Measurements from ENCODE around the gene BCL2L11.

- TF ChIP-seq CTCF (IDR thresholded peaks at IDR 0.05; ENCODE audit: insufficient read depth, low read length) (no peak), POLR2AphosphoS5 (IDR thresholded peaks at IDR 0.05; ENCODE audit: low read depth) (peak; percentile 19; the same call in 1 of the 2 replicates), SPI1 (IDR thresholded peaks at IDR 0.05; ENCODE audit: borderline replicate concordance, low read depth) (no peak)
- TF ChIP-seq, protein P1, sequence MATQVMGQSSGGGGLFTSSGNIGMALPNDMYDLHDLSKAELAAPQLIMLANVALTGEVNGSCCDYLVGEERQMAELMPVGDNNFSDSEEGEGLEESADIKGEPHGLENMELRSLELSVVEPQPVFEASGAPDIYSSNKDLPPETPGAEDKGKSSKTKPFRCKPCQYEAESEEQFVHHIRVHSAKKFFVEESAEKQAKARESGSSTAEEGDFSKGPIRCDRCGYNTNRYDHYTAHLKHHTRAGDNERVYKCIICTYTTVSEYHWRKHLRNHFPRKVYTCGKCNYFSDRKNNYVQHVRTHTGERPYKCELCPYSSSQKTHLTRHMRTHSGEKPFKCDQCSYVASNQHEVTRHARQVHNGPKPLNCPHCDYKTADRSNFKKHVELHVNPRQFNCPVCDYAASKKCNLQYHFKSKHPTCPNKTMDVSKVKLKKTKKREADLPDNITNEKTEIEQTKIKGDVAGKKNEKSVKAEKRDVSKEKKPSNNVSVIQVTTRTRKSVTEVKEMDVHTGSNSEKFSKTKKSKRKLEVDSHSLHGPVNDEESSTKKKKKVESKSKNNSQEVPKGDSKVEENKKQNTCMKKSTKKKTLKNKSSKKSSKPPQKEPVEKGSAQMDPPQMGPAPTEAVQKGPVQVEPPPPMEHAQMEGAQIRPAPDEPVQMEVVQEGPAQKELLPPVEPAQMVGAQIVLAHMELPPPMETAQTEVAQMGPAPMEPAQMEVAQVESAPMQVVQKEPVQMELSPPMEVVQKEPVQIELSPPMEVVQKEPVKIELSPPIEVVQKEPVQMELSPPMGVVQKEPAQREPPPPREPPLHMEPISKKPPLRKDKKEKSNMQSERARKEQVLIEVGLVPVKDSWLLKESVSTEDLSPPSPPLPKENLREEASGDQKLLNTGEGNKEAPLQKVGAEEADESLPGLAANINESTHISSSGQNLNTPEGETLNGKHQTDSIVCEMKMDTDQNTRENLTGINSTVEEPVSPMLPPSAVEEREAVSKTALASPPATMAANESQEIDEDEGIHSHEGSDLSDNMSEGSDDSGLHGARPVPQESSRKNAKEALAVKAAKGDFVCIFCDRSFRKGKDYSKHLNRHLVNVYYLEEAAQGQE (IDR thresholded peaks at IDR 0.05; ENCODE audit: insufficient replicate concordance, low read depth), result no peak
Observed at GRCh38 chr2:111122631-111123421, 2.1 kb downstream of the BCL2L11 start.

Measured in HL-60 (cell line).